Sigmoid colon (tissue), 4 donors: ENCODE results near the gene MAMDC2.

Experiments
- CTCF ChIP-seq, 4 experiments: fragments of 450-650 bp in 3 of 4; fragments of 200-600 bp in 1 of 4; IDR thresholded peaks; one replicate each; pipeline ENCODE4 v1.5.1; 2016 to 2019; ENCODE audit warnings: antibody characterized with exemption in 4 of 4, mild to moderate bottlenecking in 3 of 4, moderate library complexity in 2 of 4
- EP300 ChIP-seq, 4 donors: sonication (generic); formaldehyde crosslinking; IDR thresholded peaks; one replicate each; pipeline ENCODE4 v1.6.1; 2017; ENCODE audit warnings: antibody characterized with exemption in 4 of 4
- POLR2A ChIP-seq, 2 donors: fragments of 450-650 bp; IDR thresholded peaks; one replicate each; pipeline ENCODE4 v1.6.1; 2016; ENCODE audit warnings: antibody characterized with exemption in 2 of 2, mild to moderate bottlenecking in 2 of 2, moderate library complexity in 2 of 2
- POLR2AphosphoS5 ChIP-seq, 4 donors: sonication (generic); formaldehyde crosslinking; IDR thresholded peaks; one replicate each; pipeline ENCODE4 v1.6.1; 2017; ENCODE audit warnings: antibody characterized with exemption in 4 of 4

- TF ChIP-seq POLR2A (IDR thresholded peaks at IDR 0.05) = peak in 1 of 2 donors; percentile 26
- TF ChIP-seq CTCF (IDR thresholded peaks at IDR 0.05) = no peak
- peak in 3 of 4 donors; percentile 11 to 57 (median 52) for TF ChIP-seq EP300 (IDR thresholded peaks at IDR 0.05)
- peak in 3 of 4 donors; percentile 75 to 83 (median 80) for TF ChIP-seq POLR2AphosphoS5 (IDR thresholded peaks at IDR 0.05)
Observed at GRCh38 chr9:70049672-70050271, 6.1 kb downstream of the MAMDC2 start.
